NCI-H1417 (cell line): ENCODE measurements around the gene SDHA.
"Not testable (repeated sequence)": the region's sequence is repeated elsewhere in the genome, so short reads cannot be mapped to it uniquely, and the experiment has no call there.

Source experiments
- DNase-seq, 3 experiments: peaks; one replicate each; lab custom pipeline; 2025; lab: John Stamatoyannopoulos, UW

SDHA gene

DNA sequence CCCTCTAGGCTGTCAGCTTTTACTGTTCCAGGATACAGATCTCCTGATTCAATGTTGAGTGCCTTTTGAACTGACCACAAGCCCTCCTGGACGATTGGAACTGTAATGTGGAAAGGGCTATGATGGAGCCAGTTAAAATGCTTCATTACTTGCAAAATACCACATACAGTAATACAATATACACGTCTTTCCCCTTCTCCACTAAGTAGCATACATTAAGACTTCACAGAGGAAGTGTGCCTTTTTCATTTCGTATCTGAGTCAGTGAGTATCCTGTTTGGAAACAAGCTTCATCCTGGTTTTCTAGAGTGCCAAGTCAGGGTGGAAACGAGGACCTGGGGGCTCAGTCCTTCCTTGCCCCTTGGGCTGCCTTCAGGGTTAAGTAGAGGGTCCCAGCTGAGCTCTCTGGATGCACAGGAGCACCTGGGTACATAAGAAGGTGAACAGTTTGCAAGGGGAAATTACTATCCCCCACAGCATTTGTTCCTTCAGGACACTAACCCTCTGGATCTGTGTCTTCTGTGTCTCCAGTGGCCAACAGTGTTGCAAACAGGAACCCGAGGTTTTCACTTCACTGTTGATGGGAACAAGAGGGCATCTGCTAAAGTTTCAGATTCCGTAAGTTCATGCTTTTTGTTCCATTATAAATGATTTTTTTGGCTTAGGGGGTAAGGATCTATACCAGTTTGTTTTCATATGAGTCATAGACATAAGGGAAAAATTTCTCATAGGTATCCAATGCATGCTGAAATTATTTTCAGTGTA is 5.0 kb downstream of the SDHA start:
- not testable (repeated sequence) for DNase-seq

DNA sequence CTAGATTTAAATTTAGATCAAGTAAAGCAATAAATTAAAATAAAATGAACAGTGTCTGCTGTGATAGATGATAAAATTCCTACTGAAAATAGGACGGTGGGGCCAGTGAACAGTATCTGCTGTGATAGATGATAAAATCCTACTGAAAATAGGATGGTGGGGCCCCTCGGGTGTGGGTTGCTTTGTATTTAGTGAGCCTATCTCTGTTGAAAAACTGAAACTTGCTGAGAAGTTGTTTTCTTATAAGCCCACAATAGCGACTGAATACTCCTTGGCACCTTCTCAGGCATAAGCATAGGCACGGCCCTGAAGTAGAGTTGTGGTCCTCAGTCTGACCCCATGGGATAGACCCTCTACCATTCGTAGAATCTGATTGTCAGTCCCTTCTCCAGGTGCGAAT is 5.7 kb downstream of the SDHA start:
- DNase-seq = no peak

DNA sequence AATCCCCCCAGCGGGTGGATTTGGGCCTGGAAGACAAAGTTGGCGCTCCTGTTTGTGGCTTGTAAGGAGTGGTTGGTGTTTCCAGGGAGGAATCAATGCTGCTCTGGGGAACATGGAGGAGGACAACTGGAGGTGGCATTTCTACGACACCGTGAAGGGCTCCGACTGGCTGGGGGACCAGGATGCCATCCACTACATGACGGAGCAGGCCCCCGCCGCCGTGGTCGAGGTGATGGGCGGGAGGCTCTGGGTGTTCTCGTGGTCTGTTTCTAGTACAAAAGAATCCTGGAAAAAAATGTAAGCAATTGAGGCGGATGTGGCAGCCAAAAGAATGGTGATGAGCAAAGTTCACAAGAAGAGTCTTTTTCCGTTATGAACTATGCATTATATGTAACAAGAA is 7.2 kb downstream of the SDHA start:
- DNase-seq = no peak

DNA sequence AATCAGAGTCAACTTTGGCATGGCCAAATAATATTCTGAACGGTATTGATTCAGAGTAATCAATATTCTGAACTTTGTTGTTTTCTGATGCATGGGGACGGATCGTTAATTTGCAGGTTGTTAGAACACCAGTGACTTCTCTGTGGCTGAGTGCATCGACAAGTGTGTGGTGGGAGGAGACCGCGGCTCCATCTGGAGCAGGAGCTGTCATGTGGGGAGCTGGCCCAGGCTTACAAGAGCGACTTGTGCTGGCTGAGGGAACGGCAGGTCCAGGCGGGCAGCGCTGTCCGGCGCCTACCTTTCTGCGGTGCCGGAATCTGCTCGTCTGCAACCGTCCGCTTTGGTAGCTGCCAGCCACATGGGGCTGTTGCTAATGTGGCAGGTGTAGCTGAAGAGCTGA is 9.3 kb downstream of the SDHA start:
- not testable (repeated sequence) for DNase-seq

DNA sequence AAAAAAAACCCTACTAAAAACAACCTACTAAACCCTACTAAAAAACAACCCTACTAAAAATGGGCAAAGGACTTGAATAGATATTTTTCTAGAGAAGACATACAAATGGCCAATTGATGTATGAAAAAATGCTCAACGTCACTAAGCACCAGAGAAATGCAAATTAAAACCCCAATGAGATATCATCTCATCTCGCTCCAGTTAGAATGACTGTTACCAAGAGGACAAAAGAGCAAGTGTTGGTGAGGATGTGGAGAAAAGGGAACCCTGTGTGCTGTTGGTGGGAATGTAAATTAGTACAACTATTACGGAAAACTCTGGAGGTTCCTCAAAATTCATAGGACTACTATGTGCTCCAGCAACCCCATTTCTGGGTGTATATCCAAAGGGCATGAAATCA is 10.8 kb downstream of the SDHA start:
- no peak for DNase-seq

DNA sequence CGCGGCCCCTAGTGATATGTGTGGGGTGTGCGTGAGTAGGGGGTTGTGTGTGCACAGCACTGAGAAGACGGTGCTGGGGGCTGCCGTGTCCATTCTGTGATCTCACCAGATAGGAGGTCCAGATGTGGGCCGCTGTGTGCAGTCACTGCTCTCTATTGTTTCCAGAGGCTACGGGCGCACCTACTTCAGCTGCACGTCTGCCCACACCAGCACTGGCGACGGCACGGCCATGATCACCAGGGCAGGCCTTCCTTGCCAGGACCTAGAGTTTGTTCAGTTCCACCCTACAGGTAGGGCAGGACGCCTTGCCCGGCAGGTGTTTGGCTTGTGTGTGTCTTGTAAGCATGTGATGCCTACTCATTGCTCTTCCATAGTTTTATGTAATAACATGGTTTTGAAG is 12.6 kb downstream of the SDHA start:
- no peak for DNase-seq

DNA sequence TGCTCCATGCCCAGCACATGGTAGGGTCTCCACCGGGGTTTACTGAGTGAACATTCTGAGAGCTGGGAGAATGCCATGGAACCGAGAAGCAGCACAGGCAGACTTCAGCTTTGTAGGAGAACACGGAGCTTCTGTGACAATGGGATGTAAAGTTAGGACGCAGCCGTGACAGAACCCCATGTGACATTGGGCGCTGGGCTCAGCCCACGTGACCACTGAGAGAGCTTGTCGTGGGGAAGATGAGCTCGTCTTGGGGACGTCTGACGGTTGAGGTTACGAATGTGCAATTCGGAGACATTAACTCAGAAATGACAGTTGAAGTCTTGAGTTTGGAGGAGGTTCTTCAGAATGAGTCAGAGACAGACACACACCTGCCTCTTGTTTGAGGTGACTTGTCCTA is 13.5 kb downstream of the SDHA start:
- no peak for DNase-seq

DNA sequence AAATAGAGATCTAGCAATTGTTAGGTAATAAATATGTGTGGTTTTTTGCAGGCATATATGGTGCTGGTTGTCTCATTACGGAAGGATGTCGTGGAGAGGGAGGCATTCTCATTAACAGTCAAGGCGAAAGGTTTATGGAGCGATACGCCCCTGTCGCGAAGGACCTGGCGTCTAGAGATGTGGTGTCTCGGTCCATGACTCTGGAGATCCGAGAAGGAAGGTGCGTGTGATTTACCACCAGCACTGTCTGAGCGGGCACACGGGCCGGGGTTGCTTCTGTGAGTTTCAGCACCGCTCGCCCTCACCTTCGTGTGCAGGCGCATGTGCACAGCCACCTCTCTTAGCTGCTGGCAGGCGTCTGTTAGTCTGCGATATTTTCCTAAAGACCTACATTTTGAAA is 15.3 kb downstream of the SDHA start:
- not testable (repeated sequence) for DNase-seq

DNA sequence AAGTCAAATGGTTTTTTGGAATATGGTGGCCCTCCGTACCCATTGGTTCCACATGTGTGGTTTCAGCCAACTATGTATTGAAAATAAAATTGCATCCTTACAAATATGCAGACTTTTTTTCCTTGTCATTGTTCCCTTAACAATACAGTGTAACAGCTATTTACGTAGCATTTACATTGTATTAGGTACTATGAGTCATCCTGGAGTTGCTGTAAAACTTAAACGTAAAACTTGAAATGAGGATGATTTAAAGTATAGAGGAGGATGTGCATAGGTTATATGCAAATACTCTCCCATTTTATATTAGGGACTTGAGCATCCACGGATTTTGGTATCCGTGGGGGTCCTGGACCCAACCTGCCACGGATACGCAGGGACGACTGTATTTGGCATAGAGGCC is 16.3 kb downstream of the SDHA start:
- no peak for DNase-seq

DNA sequence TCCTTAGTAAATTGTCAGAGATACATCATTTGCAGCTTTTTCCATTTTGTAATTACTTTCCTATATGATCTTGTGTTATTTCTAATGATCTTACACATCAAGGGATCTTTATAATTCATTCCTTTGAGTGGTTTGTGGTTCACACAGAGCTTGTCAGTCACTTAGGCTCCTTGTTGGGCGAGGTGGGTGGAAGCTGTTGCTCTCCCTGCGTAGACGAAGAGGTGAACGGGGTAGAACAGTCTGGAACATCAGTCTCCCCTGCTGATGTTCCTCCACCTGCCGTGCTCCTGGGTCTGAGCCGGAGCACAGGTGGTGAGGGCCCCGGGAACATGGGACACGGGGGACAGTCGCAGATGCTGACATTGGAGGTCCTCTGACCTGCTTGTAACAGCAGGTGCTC is 17.4 kb downstream of the SDHA start:
- DNase-seq = not testable (repeated sequence)

DNA sequence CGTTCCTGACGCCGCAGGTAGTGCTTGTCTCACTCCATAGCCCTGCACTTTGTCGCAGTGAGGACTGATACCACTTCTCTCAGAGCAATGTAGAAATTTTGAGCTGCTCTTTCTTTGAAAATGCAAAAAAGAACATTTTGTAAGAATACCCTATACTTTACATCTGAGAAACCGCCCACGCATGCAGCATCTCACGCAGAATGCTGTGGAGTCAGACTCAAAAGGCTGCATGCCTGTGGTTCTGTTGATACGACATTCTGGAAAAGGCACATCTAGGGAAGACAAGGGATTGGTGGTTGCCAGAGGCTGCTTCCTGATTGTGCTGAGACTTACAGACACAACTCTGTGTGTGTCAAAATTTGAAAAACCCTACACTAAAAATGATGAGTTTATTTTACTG is 19.8 kb downstream of the SDHA start:
- DNase-seq = not testable (repeated sequence)

DNA sequence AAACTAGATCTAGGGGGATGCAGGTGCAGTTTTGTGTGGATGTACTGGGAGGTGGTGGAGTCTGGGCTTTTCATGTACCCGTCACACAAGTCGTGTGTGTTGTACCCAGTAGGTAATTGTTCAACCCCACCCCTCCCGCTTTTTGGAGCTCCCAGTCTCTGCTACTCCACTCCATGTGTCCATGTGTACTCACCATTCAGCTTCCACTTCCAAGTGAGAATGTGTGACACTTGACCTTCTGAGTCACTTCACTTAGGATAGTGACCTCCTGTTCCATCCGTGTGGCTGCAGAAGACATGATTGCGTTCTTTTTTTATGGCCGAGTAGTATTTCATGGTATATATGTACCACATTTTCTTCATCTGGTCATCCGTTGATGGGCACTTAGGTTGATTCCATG is 22.4 kb downstream of the SDHA start:
- not testable (repeated sequence) for DNase-seq

DNA sequence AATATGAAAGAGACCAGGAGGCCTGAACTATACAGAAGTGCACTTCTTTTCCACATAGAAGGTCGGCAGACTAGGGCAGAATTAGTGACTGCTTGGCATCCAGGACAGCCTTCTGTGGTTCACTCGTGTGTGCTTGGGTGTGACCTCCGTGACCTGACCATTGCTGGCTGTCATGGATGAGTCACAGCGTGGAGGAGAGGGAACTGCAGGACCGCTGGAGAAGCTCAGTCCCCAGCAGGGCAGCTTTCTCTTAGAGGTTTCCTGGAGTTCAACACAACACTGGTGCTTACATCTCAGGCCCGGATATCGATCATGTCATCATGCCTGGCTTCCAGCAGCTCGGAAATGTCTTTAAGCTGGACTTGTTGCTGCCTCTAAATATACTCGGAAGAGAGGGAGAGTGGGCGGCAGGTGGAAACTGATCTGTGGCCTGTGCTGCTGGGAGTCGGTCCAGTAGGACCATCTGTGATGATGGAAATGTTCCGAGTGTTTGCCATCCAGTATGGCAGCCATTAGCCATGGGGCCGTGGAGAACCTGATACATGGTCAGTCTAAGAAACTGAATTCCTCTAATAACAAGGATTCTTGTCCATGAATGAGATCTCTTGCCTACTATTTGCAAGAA is 23.0 kb downstream of the SDHA start:
- DNase-seq = not testable (repeated sequence)

DNA sequence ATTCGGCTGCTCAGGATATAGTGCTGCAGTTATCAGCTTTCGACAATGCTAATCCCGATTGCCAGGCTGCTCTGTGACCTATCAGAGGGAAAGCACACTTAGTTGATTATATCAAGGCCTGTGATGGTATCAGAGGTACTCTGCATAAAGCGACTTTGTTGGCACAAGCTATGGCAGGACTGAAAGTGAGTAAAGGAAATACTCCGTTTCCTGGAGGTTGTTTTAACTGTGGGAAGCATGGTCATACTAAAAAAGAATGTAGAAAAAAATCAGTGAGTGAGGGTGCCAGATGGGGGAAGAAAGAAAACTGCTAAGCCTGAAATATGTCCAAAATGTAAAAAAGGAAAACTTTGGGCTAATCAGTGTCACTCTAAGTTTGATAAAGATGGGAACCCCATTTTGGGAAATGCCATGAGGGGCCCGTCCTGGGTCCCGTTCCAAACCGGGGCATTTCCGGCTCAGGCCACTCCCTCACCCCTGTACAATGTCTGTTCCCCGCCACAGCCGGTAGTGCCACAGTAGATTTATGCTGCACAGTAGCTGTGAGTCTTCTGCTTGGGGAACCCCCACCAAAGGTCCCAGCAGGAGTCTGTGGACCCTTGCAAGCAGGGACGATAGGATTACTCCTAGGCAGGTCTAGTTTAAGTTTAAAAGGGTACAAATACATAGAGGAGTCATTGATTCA is 25.7 kb downstream of the SDHA start:
- DNase-seq = not testable (repeated sequence)

DNA sequence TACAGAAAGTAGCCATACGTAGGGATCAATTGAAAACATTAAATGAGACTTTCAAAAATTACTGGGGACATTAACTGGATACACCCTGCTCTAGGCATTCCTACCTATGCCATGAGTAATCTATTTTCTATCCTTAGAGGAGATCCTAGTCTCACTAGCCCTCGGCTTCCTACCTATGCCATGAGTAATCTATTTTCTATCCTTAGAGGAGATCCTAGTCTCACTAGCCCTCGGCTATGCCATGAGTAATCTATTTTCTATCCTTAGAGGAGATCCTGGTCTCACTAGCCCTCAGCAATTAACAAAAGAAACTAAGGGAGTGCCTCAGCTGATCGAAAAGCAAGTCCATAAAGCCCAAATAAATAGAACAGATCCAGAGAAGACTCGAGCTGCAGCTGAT is 27.6 kb downstream of the SDHA start:
- DNase-seq = not testable (repeated sequence)

DNA sequence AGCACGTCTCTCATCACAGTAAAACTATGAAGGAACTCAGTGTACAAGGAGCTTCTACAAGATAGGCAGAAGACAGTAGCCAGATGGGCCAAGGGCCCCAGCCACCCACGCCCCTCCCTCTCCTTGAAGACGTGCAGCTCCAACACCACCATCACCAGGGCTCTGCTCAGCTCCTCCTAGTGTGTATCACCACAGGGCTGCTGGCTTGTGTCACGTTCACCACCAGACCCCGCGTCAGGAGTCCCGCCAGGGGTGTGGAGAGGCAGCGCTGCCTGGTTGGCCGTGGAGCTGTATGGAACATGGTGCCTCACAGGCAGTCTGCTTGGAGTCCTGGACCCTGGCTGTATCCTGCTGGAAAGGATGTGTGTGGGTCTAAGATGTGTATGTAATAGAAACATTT is 32.3 kb downstream of the SDHA start:
- DNase-seq = not testable (repeated sequence)

DNA sequence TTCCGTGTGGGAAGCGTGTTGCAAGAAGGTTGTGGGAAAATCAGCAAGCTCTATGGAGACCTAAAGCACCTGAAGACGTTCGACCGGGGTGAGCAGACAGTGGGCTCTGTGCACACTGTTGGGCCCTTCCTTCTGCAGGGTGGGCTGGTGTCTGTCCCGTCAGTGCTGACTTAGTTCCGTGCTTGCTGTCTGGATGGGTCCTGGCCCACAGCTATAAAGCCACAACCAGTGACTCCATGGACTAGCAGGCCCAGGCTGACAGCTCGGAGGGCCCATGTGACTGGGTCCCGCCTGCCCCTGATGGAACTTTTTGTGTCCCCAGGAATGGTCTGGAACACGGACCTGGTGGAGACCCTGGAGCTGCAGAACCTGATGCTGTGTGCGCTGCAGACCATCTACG is 32.9 kb downstream of the SDHA start:
- DNase-seq = not testable (repeated sequence)

DNA sequence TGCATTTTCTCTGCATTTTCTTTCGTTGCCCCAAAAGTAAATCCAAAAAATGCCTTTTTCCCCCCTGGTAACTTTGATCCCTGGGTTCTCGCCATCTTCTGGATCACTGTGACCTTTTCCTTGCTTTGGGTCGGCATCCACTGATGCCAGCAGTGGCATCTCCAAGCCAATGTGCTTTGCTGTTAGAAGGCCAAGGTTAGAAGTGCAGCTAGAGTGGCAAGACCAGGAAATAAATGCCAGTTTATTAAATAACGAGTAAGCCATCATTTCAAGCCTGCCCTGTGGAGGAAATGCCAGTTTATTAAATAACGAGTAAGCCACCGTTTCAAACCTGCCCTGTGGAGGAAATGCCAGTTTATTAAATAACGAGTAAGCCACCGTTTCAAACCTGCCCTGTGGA is 33.4 kb downstream of the SDHA start:
- not testable (repeated sequence) for DNase-seq

DNA sequence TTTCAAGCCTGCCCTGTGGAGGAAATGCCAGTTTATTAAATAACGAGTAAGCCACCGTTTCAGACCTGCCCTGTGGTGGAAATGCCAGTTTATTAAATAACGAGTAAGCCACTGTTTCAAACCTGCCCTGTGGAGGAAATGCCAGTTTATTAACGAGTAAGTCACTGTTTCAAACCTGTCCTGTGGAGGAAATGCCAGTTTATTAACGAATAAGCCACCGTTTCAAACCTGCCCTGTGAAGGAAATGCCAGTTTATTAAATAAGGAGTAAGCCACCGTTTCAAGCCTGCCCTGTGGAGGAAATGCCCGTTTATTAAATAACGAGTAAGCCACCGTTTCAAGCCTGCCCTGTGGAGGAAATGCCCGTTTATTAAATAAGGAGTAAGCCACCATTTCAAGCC is 33.9 kb downstream of the SDHA start:
- not testable (repeated sequence) for DNase-seq

DNA sequence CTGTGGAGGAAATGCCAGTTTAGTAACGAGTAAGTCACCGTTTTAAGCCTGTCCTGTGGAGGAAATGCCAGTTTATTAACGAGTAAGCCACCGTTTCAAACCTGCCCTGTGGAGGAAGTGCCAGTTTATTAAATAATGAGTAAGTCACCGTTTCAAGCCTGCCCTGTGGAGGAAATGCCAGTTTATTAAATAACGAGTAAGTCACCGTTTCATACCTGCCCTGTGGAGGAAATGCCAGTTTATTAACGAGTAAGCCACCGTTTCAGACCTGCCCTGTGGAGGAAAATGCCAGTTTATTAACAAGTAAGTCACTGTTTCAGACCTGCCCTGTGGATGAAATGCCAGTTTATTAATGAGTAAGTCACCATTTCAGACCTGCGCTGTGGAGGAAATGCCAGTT is 34.4 kb downstream of the SDHA start:
- no peak for DNase-seq

DNA sequence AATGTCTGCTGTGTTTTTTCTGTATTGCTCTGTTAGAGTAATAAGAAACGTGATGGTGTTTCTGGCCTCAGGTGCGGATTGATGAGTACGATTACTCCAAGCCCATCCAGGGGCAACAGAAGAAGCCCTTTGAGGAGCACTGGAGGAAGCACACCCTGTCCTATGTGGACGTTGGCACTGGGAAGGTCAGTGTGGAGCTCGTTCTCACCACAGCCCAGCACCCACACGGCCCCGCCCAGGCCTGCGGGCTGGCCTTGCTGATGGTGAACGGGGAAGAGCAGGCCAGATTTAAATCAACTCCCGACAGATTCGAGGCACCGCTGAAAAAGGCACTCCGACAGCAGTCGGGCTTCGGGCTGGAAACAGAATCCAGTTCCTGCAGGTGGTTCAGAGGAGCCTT is 36.2 kb downstream of the SDHA start:
- not testable (repeated sequence) for DNase-seq

DNA sequence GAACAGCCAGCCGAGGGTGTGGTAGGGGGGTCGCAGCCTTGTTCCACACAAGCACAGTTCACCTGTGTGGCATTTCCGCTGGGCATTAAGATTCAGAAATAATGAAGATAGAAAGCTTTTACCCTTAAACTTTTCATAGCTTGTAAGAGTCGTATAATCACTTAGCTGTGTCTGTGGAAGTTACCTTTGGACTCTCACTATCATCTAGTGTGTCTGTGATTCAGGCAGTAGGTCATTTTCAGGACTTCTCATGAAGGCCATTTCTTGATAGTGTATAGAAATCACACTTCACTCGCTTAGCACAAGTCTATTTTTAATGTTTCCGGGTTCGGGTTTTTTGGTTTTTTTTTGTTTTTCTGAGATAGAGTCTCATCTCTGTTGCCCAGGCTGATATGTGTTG is 37.0 kb downstream of the SDHA start:
- not testable (repeated sequence) for DNase-seq

DNA sequence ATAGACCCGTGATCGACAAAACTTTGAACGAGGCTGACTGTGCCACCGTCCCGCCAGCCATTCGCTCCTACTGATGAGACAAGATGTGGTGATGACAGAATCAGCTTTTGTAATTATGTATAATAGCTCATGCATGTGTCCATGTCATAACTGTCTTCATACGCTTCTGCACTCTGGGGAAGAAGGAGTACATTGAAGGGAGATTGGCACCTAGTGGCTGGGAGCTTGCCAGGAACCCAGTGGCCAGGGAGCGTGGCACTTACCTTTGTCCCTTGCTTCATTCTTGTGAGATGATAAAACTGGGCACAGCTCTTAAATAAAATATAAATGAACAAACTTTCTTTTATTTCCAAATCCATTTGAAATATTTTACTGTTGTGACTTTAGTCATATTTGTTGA is 38.2 kb downstream of the SDHA start:
- not testable (repeated sequence) for DNase-seq
